RWPE2 (cell line): Measurements from ENCODE around the gene ZNF181.
A peak's percentile ranks its signal among the peaks of the same experiment; 100 is the strongest.

ENCODE experiments used
- ATAC-seq: fragments of 200-7000 bp; cut with Tn5 transposase; 3 replicates; pipeline ENCODE4 v1.9.1; 2021; ENCODE audit warnings: low read depth
- DNase-seq: peaks from one replicate; pipeline ENCODE4 v3.0.0-alpha.2; 2020; ENCODE audit warnings: low spot score
- H3K27ac ChIP-seq: fragments of 450-650 bp; 2 replicates; pipeline ENCODE4 v1.5.1; 2017; ENCODE audit warnings: mild to moderate bottlenecking; ENCODE audit not compliant: poor library complexity, severe bottlenecking
- H3K27me3 ChIP-seq: fragments of 250-450 bp; sonication (Bioruptor Pico); 2 replicates; pipeline ENCODE4 v1.5.1; 2021; ENCODE audit warnings: mild to moderate bottlenecking, moderate library complexity; ENCODE audit not compliant: insufficient read depth, poor library complexity, severe bottlenecking
- H3K36me3 ChIP-seq: fragments of 250-450 bp; sonication (Bioruptor Pico); 2 replicates; pipeline ENCODE4 v1.5.1; 2020; ENCODE audit warnings: low read depth, mild to moderate bottlenecking, moderate library complexity
- H3K4me1 ChIP-seq: fragments of 250-450 bp; sonication (Bioruptor Pico); 2 replicates; pipeline ENCODE4 v1.5.1; 2021; ENCODE audit warnings: mild to moderate bottlenecking, moderate library complexity; ENCODE audit not compliant: insufficient read depth, poor library complexity, severe bottlenecking
- H3K4me3 ChIP-seq: fragments of 250-450 bp; sonication (Bioruptor Pico); 2 replicates; pipeline ENCODE4 v1.5.1; 2021; ENCODE audit warnings: mild to moderate bottlenecking, moderate library complexity; ENCODE audit not compliant: severe bottlenecking
- H3K9me3 ChIP-seq: fragments of 250-450 bp; sonication (Bioruptor Pico); 2 replicates; pipeline ENCODE4 v1.5.1; 2021; ENCODE audit warnings: mild to moderate bottlenecking, moderate library complexity; ENCODE audit not compliant: severe bottlenecking
- TF ChIP-seq, protein P1 (sequence below): fragments of 450-650 bp; IDR thresholded peaks from one replicate; pipeline ENCODE4 v1.5.1; 2017; ENCODE audit warnings: mild to moderate bottlenecking, moderate library complexity; ENCODE audit not compliant: poor library complexity, severe bottlenecking

ZNF181 gene

DNA sequence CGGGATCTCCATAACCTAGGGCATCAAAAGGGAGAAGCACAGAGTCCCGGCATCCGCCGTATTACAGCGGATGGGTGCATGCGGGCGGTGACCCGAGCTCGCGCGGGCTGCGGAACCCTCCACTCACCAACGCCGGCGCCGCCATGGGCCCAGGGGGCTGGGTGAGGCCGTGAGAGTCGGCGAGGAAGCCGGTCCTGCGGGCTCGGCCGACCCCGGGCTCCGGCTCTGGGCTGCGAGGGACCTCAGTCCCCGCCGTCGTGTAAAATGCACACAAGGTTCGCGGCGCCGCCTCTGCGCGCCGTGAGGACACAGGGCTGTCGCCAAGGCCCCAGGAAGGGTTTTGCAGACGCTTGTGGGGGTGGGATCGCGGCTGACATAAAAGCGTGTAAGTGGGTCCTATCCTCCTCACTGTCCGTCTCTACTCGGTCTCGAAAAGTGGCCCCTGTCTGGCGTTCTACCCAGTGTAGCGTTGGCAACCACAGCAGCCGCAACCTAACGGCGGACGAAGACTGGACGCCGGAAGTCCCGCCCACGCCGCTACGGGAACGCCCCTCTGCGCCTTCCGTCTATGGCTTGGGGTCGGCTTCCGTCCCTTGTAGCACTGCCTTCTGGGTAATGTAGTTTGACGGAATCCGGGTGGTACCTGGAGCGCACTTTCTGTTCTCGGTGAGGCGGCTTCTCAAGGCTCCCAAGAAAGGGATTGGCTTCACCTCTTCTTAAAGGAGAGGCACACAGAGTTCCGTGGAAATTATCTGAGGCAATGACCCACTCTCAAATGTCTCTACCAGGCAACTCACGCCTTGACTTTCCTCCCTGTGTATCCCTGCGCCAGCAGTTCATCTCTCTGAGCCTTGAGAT lies 38.9 kb downstream of the ZNF181 start, which contains the start of gene ZNF599:
Gene ZNF599 (minus strand): TSS at position 519 of the 858 bp plus-strand sequence. CDS start 374 bp downstream, at position 145.
- Histone ChIP-seq H3K4me3 (peak within 1 kb of the TSS; percentile 78), H3K36me3 (peaks cover 5% of the 10 kb centered on the region; the same call in 1 of the 2 replicates), H3K27ac (no peak within 1 kb of the TSS), H3K4me1 (peaks cover 4% of the 10 kb centered on the region), H3K9me3 (no peaks in the 10 kb centered on the region), H3K27me3 (no peaks in the 10 kb centered on the region)
- peak; percentile 86 for DNase-seq
- peak; percentile 98 for ATAC-seq
- TF ChIP-seq, protein P1, sequence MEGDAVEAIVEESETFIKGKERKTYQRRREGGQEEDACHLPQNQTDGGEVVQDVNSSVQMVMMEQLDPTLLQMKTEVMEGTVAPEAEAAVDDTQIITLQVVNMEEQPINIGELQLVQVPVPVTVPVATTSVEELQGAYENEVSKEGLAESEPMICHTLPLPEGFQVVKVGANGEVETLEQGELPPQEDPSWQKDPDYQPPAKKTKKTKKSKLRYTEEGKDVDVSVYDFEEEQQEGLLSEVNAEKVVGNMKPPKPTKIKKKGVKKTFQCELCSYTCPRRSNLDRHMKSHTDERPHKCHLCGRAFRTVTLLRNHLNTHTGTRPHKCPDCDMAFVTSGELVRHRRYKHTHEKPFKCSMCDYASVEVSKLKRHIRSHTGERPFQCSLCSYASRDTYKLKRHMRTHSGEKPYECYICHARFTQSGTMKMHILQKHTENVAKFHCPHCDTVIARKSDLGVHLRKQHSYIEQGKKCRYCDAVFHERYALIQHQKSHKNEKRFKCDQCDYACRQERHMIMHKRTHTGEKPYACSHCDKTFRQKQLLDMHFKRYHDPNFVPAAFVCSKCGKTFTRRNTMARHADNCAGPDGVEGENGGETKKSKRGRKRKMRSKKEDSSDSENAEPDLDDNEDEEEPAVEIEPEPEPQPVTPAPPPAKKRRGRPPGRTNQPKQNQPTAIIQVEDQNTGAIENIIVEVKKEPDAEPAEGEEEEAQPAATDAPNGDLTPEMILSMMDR, result no peak

DNA sequence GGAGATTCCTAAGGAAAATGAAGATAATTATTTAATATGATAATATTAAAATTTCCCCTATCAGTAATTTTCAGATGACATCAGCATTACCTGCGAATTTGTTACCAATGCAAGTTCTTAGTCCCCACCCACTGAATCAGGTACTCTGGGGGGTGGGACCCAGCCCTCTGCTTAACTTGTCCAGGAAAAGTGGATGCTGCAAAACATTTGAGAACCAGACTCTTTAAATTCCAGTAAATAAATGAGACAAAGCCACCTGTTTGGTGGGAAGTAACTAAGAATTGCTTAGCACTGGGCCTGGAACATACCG lies 39.5 kb downstream of the ZNF181 start:
- H3K4me3 ChIP-seq, result peak overlapping the region; percentile 78
- no peaks in the 10 kb centered on the region for H3K27me3 ChIP-seq
- ATAC-seq (no peak), DNase-seq (no peak)
- H3K9me3 ChIP-seq, result no peaks in the 10 kb centered on the region
- 0 out of 2 replicates have a peak, but pooled peaks cover under 1% of the 10 kb centered on the region for H3K36me3 ChIP-seq
- H3K4me1 ChIP-seq, result peaks cover 4% of the 10 kb centered on the region
- TF ChIP-seq, protein P1, result no peak
- H3K27ac ChIP-seq, result no peak overlapping the region

DNA sequence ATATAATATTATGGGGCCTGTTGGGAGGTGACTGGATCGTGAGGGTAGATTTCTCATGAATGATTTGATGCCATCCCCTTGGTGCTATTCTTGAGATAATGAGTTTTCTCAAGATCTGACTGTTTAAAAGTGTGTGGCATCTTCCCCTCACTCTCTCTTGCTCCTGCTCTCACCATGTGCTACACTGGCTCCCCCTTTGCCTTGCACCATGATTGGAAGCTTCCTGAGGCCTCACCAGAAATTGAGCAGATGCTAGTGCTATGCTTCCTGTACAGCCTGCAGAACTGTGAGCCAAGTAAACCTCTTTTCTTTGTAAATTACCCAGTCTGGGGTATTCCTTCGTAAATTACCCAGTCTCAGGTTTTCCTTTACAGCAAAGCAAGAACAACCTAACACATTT lies 40.8 kb downstream of the ZNF181 start:
- TF ChIP-seq, protein P1, result no peak
- Histone ChIP-seq H3K9me3 (no peaks in the 10 kb centered on the region), H3K27ac (no peak overlapping the region), H3K4me1 (peaks cover 4% of the 10 kb centered on the region), H3K4me3 (no peak overlapping the region), H3K27me3 (no peaks in the 10 kb centered on the region), H3K36me3 (no peaks in the 10 kb centered on the region)
- ATAC-seq (no peak), DNase-seq (no peak)

DNA sequence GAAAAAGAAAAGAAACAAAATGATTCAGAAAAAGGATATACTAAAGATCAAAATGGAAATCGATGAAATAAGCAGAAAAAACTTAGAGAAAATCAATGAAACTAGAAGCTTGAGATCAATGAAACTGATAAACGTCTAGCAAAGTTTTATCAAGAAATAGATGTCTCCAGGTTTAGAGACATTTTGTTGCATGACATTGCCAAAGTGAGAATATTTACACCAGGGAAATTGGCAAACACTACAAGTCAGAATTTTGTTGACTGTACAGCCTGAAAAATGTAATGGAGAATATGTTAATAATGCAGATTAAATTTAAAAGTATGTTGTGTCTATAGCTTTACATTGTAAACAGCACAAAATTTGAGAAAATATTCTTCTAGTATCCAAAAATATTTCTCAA lies 44.3 kb downstream of the ZNF181 start:
- ATAC-seq (no peak), DNase-seq (no peak)
- TF ChIP-seq, protein P1, result no peak
- Histone ChIP-seq H3K4me1 (no peaks in the 10 kb centered on the region), H3K27ac (no peak overlapping the region), H3K4me3 (no peak overlapping the region), H3K9me3 (no peaks in the 10 kb centered on the region), H3K27me3 (no peaks in the 10 kb centered on the region), H3K36me3 (no peaks in the 10 kb centered on the region)

DNA sequence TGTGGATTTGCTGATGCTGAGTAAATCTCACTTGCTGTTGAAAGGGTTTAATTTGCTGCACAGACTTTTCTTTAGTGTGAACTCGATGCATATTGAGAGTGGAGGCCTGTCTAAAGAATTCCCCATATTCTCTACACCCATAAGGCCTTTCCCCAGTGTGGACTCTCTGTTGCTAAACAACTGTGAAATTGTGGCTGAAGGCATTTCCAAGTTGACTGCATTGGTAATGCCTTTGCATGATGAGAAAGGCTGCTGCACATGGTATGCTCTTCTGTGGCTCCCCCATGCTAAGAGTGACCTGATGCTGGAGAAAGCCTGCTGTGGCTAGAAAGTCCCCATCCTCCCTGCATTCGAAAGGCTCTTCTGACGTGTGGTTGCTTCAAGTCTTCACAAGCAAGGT lies 45.6 kb downstream of the ZNF181 start:
- Histone ChIP-seq H3K4me3 (no peak overlapping the region), H3K27me3 (no peaks in the 10 kb centered on the region), H3K36me3 (no peaks in the 10 kb centered on the region), H3K27ac (no peak overlapping the region), H3K9me3 (no peaks in the 10 kb centered on the region), H3K4me1 (no peaks in the 10 kb centered on the region)
- TF ChIP-seq, protein P1, result no peak
- no peak for ATAC-seq
- no peak for DNase-seq
